DND-41 (cell line): ENCODE data around the gene MROH2A.
"Not testable (repeated sequence)": the region's sequence is repeated elsewhere in the genome, so short reads cannot be mapped to it uniquely, and the experiment has no call there.

ENCODE experiments used
- ATAC-seq: fragments of 200-7000 bp; cut with Tn5 transposase; 3 replicates; pipeline ENCODE4 v1.9.1; 2021; ENCODE audit warnings: low read depth; ENCODE audit not compliant: insufficient read depth
- DNase-seq: peaks from one replicate; pipeline ENCODE4 v3.0.0-alpha.2; 2020
- H2AFZ ChIP-seq: 2 replicates; pipeline ENCODE4 v1.6.0; 2012; ENCODE audit warnings: low read depth, low read length
- H3K27ac ChIP-seq: 2 replicates; pipeline ENCODE4 v1.5.1; 2012; ENCODE audit warnings: low read length, inconsistent platforms
- H3K27me3 ChIP-seq: fragments of 200-600 bp; sonication (generic); 2 replicates; pipeline ENCODE4 v1.6.0; 2012; ENCODE audit warnings: low read length, mild to moderate bottlenecking, inconsistent platforms; ENCODE audit not compliant: insufficient read depth, poor library complexity
- H3K36me3 ChIP-seq: 2 replicates; pipeline ENCODE4 v1.5.1; 2012; ENCODE audit warnings: low read length, inconsistent platforms; ENCODE audit not compliant: insufficient read depth
- H3K4me1 ChIP-seq: 2 replicates; pipeline ENCODE4 v1.5.1; 2012; ENCODE audit warnings: mild to moderate bottlenecking, low read length; ENCODE audit not compliant: insufficient read depth
- H3K4me2 ChIP-seq: 2 replicates; pipeline ENCODE4 v1.6.0; 2012; ENCODE audit warnings: mild to moderate bottlenecking, moderate library complexity, low read length, inconsistent platforms; ENCODE audit not compliant: insufficient read depth
- H3K4me3 ChIP-seq, 2 experiments: fragments of 200-600 bp in 1 of 2; shearing (Covaris generic) in 1 of 2; 2 replicates each; pipeline ENCODE4 v1.5.1; 2012 to 2016; ENCODE audit warnings: inconsistent platforms in 2 of 2, low read length in 2 of 2, mild to moderate bottlenecking in 2 of 2, low read depth in 1 of 2, moderate library complexity in 1 of 2
- H3K79me2 ChIP-seq: 2 replicates; pipeline ENCODE4 v1.6.0; 2012; ENCODE audit warnings: low read length, inconsistent platforms; ENCODE audit not compliant: insufficient read depth
- H3K9ac ChIP-seq: 2 replicates; pipeline ENCODE4 v1.6.0; 2012; ENCODE audit warnings: low read depth, mild to moderate bottlenecking, inconsistent platforms, low read length, moderate library complexity
- H3K9me3 ChIP-seq: 2 replicates; pipeline ENCODE4 v1.5.1; 2012; ENCODE audit warnings: low read length, moderate library complexity, mild to moderate bottlenecking, inconsistent platforms; ENCODE audit not compliant: insufficient read depth, severe bottlenecking
- H4K20me1 ChIP-seq: 2 replicates; pipeline ENCODE4 v1.6.0; 2012; ENCODE audit warnings: low read length; ENCODE audit not compliant: insufficient read depth
- EZH2 ChIP-seq: IDR thresholded peaks from 3 replicates; pipeline ENCODE4 v1.6.1; 2012; ENCODE audit warnings: borderline replicate concordance, low read depth, mild to moderate bottlenecking, moderate library complexity, low read length, inconsistent platforms; ENCODE audit not compliant: severe bottlenecking
- TF ChIP-seq, protein P1 (sequence below): IDR thresholded peaks from 2 replicates; pipeline ENCODE4 v1.5.1; 2012; ENCODE audit warnings: borderline replicate concordance, low read length, moderate library complexity, mild to moderate bottlenecking; ENCODE audit not compliant: poor library complexity, severe bottlenecking; ENCODE audit errors: extremely low read depth

The MROH2A gene

DNA sequence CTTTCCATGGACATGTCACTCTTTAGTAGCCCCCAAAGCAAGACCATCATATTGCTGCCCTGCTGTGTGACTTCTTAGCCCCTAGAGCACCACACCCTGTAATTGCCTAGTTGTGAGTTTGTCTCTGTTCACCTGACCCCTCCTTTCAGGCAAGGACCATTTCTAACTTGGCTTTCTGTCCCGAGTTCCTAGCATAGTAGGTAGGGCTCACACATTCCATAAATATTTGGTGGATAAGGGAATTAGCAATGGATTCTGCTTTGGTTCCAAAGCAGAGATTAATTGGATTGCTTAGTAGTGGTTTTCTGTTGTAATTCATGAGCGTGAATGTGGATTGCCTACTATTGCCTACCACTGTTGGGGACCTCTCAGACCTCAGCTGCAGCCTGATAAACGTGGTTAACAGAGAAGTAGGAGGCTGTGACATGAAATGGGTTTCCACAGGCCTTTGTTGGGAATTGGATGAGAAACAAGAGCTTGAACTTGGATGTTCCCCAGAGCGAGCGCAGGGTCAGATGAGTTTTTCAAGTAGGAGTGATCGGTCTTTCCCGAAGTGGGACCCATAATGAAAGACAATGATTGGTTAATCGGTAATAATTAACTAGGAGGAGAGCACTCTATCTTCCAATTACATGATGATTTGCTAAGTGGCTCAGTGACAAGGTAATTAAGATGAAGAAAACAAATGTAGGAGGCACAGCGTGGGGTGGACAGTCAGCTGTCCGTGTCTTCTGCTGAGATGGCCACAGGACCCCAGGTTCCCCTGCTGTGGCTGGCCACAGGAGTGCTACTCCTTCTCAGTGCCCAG, 31.5 kb upstream of the MROH2A start:
- no peaks in the 10 kb centered on the region for H3K36me3 ChIP-seq
- no peak for DNase-seq
- no peaks in the 10 kb centered on the region for H4K20me1 ChIP-seq
- no peak for TF ChIP-seq EZH2
- TF ChIP-seq, protein P1, sequence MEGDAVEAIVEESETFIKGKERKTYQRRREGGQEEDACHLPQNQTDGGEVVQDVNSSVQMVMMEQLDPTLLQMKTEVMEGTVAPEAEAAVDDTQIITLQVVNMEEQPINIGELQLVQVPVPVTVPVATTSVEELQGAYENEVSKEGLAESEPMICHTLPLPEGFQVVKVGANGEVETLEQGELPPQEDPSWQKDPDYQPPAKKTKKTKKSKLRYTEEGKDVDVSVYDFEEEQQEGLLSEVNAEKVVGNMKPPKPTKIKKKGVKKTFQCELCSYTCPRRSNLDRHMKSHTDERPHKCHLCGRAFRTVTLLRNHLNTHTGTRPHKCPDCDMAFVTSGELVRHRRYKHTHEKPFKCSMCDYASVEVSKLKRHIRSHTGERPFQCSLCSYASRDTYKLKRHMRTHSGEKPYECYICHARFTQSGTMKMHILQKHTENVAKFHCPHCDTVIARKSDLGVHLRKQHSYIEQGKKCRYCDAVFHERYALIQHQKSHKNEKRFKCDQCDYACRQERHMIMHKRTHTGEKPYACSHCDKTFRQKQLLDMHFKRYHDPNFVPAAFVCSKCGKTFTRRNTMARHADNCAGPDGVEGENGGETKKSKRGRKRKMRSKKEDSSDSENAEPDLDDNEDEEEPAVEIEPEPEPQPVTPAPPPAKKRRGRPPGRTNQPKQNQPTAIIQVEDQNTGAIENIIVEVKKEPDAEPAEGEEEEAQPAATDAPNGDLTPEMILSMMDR = no peak
- H3K27ac ChIP-seq = no peak overlapping the region
- no peaks in the 10 kb centered on the region for H3K79me2 ChIP-seq
- no peak overlapping the region for H2AFZ ChIP-seq
- no peak overlapping the region for H3K4me2 ChIP-seq
- ATAC-seq = no peak
- H3K9ac ChIP-seq = no peak overlapping the region
- no peaks in the 10 kb centered on the region for H3K4me1 ChIP-seq
- H3K9me3 ChIP-seq = peaks cover 12% of the 10 kb centered on the region
- H3K4me3 ChIP-seq = no peak overlapping the region
- H3K27me3 ChIP-seq = peaks cover 2% of the 10 kb centered on the region

DNA sequence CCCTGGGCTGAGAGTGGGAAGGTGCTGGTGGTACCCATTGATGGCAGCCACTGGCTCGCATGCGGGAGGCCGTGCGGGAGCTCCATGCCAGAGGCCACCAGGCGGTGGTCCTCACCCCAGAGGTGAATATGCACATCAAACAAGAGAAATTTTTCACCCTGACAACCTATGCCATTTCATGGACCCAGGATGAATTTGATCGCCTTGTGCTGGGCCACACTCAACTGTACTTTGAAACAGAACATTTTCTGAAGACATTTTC, 30.9 kb upstream of the MROH2A start:
- Histone ChIP-seq H3K79me2 (no peaks in the 10 kb centered on the region), H3K9me3 (peaks cover 12% of the 10 kb centered on the region), H4K20me1 (no peaks in the 10 kb centered on the region), H3K27ac (no peak overlapping the region), H2AFZ (no peak overlapping the region), H3K27me3 (no peaks in the 10 kb centered on the region), H3K4me3 (no peak overlapping the region), H3K9ac (no peak overlapping the region), H3K36me3 (no peaks in the 10 kb centered on the region), H3K4me1 (no peaks in the 10 kb centered on the region), H3K4me2 (no peak overlapping the region)
- no peak for TF ChIP-seq EZH2
- TF ChIP-seq, protein P1 = no peak
- no peak for DNase-seq
- ATAC-seq = no peak

DNA sequence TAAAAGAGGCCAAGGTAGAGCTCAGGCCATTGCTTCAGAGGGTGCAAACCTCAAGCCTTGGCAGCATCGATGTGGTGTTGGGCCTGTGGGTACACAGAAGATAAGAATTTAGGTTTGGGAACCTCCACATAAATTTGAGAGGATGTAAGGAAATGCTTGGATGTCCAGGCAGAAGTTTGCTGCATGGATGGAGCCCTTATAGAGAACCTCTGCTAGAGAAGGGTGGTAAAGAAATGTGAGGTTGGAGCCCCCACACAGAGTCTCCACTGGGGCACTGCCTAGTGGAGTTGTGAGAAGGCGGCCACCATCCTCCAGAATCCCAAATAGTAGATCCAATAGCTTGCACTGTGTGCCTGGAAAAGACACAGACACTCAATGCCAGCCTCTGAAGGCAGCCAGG, 27.4 kb upstream of the MROH2A start:
- not testable (repeated sequence) for H3K9ac ChIP-seq, H3K4me3 ChIP-seq, H3K27ac ChIP-seq, H3K4me1 ChIP-seq, H2AFZ ChIP-seq, H4K20me1 ChIP-seq, H3K27me3 ChIP-seq, H3K4me2 ChIP-seq, H3K79me2 ChIP-seq, H3K36me3 ChIP-seq, DNase-seq, ATAC-seq
- H3K9me3 ChIP-seq = peaks cover 12% of the 10 kb centered on the region

DNA sequence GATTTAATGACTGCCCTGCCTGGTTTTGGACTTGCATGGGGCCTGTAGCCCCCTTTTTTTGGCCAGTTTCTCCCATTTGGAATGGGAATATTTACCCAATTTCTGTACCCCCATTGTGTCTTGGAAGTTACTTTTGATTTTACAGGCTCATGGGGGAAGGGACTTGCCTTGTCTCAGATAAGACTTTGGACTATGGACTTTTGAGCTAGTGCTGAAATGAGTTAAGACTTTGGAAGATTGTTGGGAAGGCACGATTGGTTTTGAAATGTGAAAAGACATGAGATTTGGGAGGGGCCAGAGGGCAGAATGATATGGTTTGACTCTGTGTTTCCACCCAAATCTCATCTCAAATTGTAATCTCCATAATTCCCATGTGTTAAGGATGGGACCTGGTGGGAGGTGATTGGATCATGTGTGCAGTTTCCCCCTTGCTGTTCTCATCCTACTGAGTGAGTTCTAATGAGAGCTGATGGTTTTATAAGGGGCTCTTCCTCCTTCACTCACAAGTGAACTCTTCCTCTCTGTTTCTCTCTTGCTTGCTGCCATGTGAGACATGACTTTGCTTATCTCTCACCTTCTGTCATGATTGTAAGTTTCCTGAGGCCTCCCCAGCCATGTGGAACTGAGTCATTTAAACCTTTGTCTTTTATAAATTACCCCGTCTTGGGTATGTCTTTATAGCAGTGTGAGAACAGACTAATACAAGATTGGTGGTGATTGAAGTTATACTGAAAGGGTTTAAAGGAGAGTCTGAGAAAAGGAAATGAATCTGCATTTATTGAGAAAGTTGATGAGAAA, 26.7 kb upstream of the MROH2A start:
- peaks cover 12% of the 10 kb centered on the region for H3K9me3 ChIP-seq
- H3K27ac ChIP-seq = not testable (repeated sequence)

More for the DNA sequence above, 26.7 kb upstream of the MROH2A start:
- not testable (repeated sequence) for H3K4me3 ChIP-seq, H3K4me1 ChIP-seq, H3K9ac ChIP-seq, H4K20me1 ChIP-seq, H2AFZ ChIP-seq, DNase-seq, H3K79me2 ChIP-seq, H3K27me3 ChIP-seq, H3K36me3 ChIP-seq, ATAC-seq, H3K4me2 ChIP-seq
